Stimulated activated CD8-positive, alpha-beta memory T cell treated with anti-CD3 and anti-CD28 coated beads, Interleukin-4, amount 100 ng/mL, for 24 hours (primary cell): ENCODE data around the gene WDR41.
A peak's percentile ranks its signal among the peaks of the same experiment; 100 is the strongest.
"Not testable (repeated sequence)": the region's sequence is repeated elsewhere in the genome, so short reads cannot be mapped to it uniquely, and the experiment has no call there.

Source experiments
- DNase-seq: peaks from one replicate; pipeline ENCODE4 v3.0.0-alpha.2; 2020; ENCODE audit warnings: low read depth

The WDR41 gene, protein sequence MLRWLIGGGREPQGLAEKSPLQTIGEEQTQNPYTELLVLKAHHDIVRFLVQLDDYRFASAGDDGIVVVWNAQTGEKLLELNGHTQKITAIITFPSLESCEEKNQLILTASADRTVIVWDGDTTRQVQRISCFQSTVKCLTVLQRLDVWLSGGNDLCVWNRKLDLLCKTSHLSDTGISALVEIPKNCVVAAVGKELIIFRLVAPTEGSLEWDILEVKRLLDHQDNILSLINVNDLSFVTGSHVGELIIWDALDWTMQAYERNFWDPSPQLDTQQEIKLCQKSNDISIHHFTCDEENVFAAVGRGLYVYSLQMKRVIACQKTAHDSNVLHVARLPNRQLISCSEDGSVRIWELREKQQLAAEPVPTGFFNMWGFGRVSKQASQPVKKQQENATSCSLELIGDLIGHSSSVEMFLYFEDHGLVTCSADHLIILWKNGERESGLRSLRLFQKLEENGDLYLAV

GRCh38 chr5:77491783-77492652, at the start of gene WDR41:
Gene WDR41, minus strand, starts transcription at chr5:77492316. Its CDS starts 96 bp downstream, at chr5:77492220.
- DNase-seq, result peak; percentile 84

- DNase-seq, result no peak
These were observed 39.2 kb upstream of the WDR41 start for GRCh38 chr5:77531297-77531696.

- no peak for DNase-seq
These were observed 26.2 kb upstream of the WDR41 start for GRCh38 chr5:77518304-77518703.

DNA sequence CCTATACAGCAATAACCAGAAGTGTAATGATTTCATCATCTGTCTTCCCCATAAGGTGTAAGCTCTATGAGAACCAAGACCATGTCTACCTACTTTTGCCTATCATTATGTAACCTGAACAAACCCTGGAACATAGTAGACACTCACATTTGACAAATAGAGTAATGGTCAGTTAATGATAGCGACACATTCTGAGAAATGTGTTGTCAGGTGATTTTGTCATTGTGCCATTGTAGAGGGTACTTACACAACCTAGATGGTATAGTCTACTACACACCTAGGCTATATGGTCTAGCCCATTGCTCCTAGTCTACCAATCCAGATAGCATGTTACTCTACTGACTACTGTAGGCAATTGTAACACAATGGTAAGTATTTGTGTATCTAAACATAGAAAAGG, 22.3 kb upstream of the WDR41 start:
- no peak for DNase-seq

GRCh38 chr5:77513321-77513720, 21.2 kb upstream of the WDR41 start:
- DNase-seq, result no peak

GRCh38 chr5:77501132-77501531, 9.0 kb upstream of the WDR41 start:
- not testable (repeated sequence) for DNase-seq

DNA sequence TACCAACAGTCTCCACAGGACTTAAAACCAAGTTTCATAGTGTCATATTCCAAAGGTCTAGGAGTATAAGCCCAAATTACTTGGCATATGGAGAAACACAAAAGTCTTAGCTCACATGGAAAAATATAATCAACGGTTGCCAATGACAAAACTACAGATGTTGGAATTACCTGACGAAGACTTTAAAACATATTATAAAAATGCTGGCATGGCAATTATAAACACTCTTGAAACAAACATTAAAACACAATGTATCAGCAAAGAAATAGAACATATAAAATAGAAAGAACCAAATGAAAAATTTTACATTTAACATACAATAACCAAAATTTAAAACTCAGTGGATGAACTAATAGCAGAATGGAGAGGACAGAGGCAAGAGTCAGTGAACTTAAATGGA, 7.9 kb upstream of the WDR41 start:
- DNase-seq, result no peak

GRCh38 chr5:77499441-77499840, 7.3 kb upstream of the WDR41 start:
- no peak for DNase-seq

DNA sequence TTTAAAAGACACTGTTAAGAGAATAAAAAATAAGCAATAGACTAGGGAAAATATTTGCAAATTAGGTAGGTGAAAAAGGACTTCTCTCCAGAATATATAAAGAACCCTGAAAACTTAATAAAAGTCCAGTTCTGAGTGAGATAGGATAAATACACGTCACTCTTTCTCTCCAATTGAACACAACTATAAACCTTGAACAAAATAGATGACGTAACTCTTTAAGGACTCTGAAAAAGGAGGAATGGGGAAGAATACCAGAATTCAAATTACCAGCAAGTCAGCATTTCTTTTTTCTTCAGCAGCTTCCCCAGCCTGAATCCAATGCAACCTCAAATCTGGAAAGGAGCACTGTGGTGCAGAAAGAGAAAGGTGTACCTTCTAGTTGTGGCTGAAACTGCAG, 6.8 kb upstream of the WDR41 start:
- no peak for DNase-seq

GRCh38 chr5:77494935-77495334, 2.8 kb upstream of the WDR41 start:
- DNase-seq, result no peak

DNA sequence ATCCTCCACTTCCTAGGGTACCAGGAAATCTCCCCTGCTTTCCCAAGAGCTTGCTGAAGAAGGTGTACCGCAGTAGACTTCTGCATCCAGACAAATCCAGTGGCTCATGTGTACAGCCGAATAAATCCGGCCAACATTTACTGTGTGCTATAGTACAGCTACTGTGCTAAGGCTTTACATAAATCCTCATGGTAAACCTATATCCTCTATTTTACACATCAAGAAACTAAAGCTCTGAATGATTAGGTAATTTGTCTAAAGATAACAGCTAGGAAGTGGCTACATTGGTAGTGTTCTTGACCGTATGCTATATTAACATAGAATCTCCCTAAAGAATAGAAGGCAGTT, 511 bp upstream of the WDR41 start:
- no peak for DNase-seq

GRCh38 chr5:77490741-77491344, 1.3 kb downstream of the WDR41 start:
- not testable (repeated sequence) for DNase-seq

GRCh38 chr5:77486344-77486962, 5.7 kb downstream of the WDR41 start:
- DNase-seq, result no peak

GRCh38 chr5:77483682-77484081, 8.4 kb downstream of the WDR41 start:
- DNase-seq, result no peak

GRCh38 chr5:77475041-77475440, 17.1 kb downstream of the WDR41 start:
- not testable (repeated sequence) for DNase-seq

DNA sequence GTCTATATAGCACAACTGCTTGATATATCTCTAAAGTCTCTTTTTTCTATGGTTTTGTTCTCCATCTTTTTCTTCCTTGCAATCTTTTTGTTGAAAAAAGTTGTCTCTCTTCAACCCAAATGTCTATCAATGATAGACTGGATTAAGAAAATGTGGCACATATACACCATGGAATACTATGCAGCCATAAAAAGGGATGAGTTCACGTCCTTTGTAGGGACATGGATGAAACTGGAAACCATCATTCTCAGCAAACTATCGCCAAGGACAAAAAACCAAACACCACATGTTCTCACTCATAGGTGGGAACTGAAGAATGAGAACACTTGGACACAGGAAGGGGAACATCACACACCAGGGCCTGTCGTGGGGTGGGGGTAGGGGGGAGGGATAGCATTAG, 23.2 kb downstream of the WDR41 start:
- not testable (repeated sequence) for DNase-seq

GRCh38 chr5:77463905-77464304, 28.2 kb downstream of the WDR41 start:
- DNase-seq, result no peak

DNA sequence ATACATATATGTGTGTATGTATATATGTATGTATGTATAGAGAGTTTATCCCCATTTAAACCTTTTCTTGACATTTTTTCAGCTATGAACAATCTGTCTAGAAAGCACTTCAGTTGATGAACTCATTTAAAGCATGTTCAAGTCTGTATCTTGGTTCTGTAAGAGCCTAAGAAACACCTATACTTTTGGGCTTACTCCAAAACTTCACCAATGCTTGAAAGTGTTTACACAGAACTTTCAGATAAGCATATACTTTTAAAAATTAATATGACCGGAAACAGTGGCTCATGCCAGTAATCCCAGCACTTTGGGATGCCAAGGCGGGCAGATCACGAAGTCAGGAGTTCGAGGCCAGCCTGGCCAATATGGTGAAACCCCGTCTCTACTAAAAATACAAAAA, 30.8 kb downstream of the WDR41 start:
- DNase-seq, result no peak

DNA sequence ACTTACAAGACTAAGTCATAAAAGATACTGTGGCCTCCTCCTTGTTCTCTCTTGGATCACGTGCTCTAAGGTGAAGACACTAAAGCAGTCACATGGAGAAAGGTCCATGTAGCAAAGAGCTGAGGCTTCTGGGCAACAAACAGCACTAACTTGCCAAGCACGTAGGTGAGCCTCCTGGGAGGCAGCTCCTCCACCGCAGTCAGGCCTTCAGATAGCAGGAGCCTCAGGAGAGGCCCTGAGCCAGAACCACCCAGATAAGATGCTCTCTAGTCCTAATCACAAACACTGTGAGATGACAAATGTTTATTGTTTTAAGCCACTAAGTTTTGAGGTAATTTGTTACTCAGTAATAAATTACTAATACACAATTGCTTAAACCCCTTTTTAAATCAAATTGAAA, 38.0 kb downstream of the WDR41 start:
- no peak for DNase-seq

DNA sequence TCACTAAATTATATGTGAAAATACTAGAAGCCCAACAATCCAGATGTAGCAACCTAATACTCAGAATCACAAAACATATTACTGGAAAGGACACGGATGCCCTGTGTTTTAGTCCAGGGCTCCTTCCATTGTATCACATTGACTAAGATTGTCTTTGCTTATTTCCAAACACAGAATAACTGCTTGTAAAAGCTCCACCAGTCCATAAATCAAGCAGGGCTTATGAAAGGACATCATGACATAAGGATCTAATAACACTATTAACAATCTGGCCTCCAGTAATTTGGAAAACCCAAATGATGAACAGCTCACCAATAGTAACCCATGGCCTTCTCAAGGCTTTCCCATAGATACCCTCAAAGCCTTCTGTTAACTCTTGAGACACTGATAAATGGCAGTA, 39.8 kb downstream of the WDR41 start:
- DNase-seq, result no peak

GRCh38 chr5:77449981-77450380, 42.1 kb downstream of the WDR41 start:
- no peak for DNase-seq

GRCh38 chr5:77449277-77449676, 42.8 kb downstream of the WDR41 start:
- no peak for DNase-seq
